B cell (primary cell): Measurements from ENCODE around the gene C17orf67. TPM values are rescaled to one million over a fixed set of nuclear protein-coding genes. Genes with fewer than 3 reads are reported as not detected.

ENCODE experiments used
- ATAC-seq: fragments of 200-7000 bp; cut with Tn5 transposase; one replicate; pipeline ENCODE4 v1.10.0; 2021; ENCODE audit warnings: low read depth, mild to moderate bottlenecking, moderate number of reproducible peaks, moderate library complexity
- CTCF ChIA-PET: fragments of 350-600 bp; sonication (Branson Sonifier 250); formaldehyde crosslinking; loops from one replicate; lab custom pipeline; 2021; ENCODE audit warnings: antibody characterized with exemption, inconsistent platforms; lab: Charles Lee
- POLR2A ChIA-PET: fragments of 350-600 bp; sonication (Branson Sonifier 250); formaldehyde crosslinking; loops from one replicate; lab custom pipeline; 2021; ENCODE audit warnings: antibody characterized with exemption; lab: Charles Lee
- DNase-seq: peaks from one replicate; pipeline ENCODE4 v3.0.0; 2013
- H2AFZ ChIP-seq: 2 replicates; pipeline ENCODE4 v1.6.1; 2012; ENCODE audit warnings: mild to moderate bottlenecking, low read depth, low read length; ENCODE audit not compliant: insufficient read depth, poor library complexity, severe bottlenecking
- H3K27ac ChIP-seq, 2 donors: 1 replicate in 1 of 2; 2 replicates in 1 of 2; pipeline ENCODE4 v1.5.1; 2012 to 2013; ENCODE audit warnings: low read length in 2 of 2, mild to moderate bottlenecking in 2 of 2, moderate library complexity in 1 of 2
- H3K27me3 ChIP-seq, 4 experiments: fragments of 200-600 bp in 1 of 4; sonication (generic) in 1 of 4; replicated peaks in 1 of 4; 1 replicate in 2 of 4; 2 replicates in 2 of 4; pipeline versions ENCODE4 v1.6.1 to v1.7.0; 2013 to 2016; ENCODE audit warnings: low read length in 3 of 4, mild to moderate bottlenecking in 2 of 4, mixed read lengths in 1 of 4, moderate library complexity in 1 of 4; ENCODE audit not compliant: insufficient read depth in 4 of 4, control insufficient read depth in 3 of 4; ENCODE audit errors: control extremely low read depth in 1 of 4
- H3K36me3 ChIP-seq, 2 experiments: replicated peaks in 1 of 2; 1 replicate in 1 of 2; 2 replicates in 1 of 2; pipeline versions ENCODE4 v1.6.1 to v1.7.1; 2013; ENCODE audit warnings: low read length in 1 of 2; ENCODE audit not compliant: insufficient read depth in 2 of 2, control insufficient read depth in 1 of 2; ENCODE audit errors: control extremely low read depth in 1 of 2, extremely low read depth in 1 of 2
- H3K4me1 ChIP-seq, 2 donors: fragments of 200-600 bp in 1 of 2; sonication (generic) in 1 of 2; 1 replicate in 1 of 2; 2 replicates in 1 of 2; pipeline versions ENCODE4 v1.5.1 to v1.6.1; 2013 to 2017; ENCODE audit warnings: low read length in 2 of 2; ENCODE audit not compliant: control insufficient read depth in 2 of 2, insufficient read depth in 2 of 2
- H3K4me2 ChIP-seq: replicated peaks from 2 replicates; pipeline ENCODE3; 2012; ENCODE audit warnings: mild to moderate bottlenecking, low read depth, low read length; ENCODE audit not compliant: poor library complexity, severe bottlenecking
- H3K4me3 ChIP-seq, 5 experiments: fragments of 200-600 bp in 1 of 5; sonication (generic) in 1 of 5; 1 replicate in 3 of 5; 2 replicates in 2 of 5; pipeline versions ENCODE4 v1.5.1 to v1.7.0; 2011 to 2016; ENCODE audit warnings: low read length in 4 of 5, mild to moderate bottlenecking in 4 of 5, low read depth in 2 of 5, control low read depth in 1 of 5, moderate library complexity in 1 of 5; ENCODE audit not compliant: insufficient read depth in 1 of 5; ENCODE audit errors: control extremely low read depth in 1 of 5, extremely low read depth in 1 of 5
- H3K79me2 ChIP-seq: fragments of 200-600 bp; sonication (generic); one replicate; pipeline ENCODE4 v1.6.0; 2016; ENCODE audit warnings: low read length; ENCODE audit not compliant: control insufficient read depth, insufficient read depth
- H3K9ac ChIP-seq: fragments of 200-600 bp; sonication (generic); 2 replicates; pipeline ENCODE4 v1.6.1; 2017; ENCODE audit warnings: mild to moderate bottlenecking, low read length, moderate library complexity
- H3K9me3 ChIP-seq, 3 donors: one replicate each; pipeline versions ENCODE4 v1.6.1 to v1.7.1; 2013; ENCODE audit warnings: low read length in 2 of 3; ENCODE audit not compliant: control insufficient read depth in 2 of 3, insufficient read depth in 1 of 3; ENCODE audit errors: control extremely low read depth in 1 of 3
- H4K20me1 ChIP-seq: 2 replicates; pipeline ENCODE4 v1.6.0; 2012; ENCODE audit warnings: mild to moderate bottlenecking, low read length; ENCODE audit not compliant: insufficient read depth, control insufficient read depth, poor library complexity, severe bottlenecking
- H3K27ac Mint-ChIP-seq: one replicate; pipeline ENCODE4 v1.8.0; 2021; ENCODE audit warnings: mixed read lengths
- H3K27me3 Mint-ChIP-seq: one replicate; pipeline ENCODE4 v1.8.0; 2021; ENCODE audit warnings: mixed read lengths
- H3K4me1 Mint-ChIP-seq: one replicate; pipeline ENCODE4 v1.8.0; 2021; ENCODE audit warnings: mixed read lengths
- H3K4me3 Mint-ChIP-seq: one replicate; pipeline ENCODE4 v1.8.0; 2021; ENCODE audit warnings: mixed read lengths
- H3K9me3 Mint-ChIP-seq: one replicate; pipeline ENCODE4 v1.8.0; 2022; ENCODE audit warnings: mixed read lengths; ENCODE audit not compliant: insufficient read depth
- CTCF ChIP-seq: fragments of 200-600 bp; IDR thresholded peaks from one replicate; pipeline ENCODE4 v1.8.0; 2022; ENCODE audit warnings: antibody characterized with exemption, mild to moderate bottlenecking
- EZH2 ChIP-seq: IDR thresholded peaks from 2 replicates; pipeline ENCODE4 v1.6.1; 2012; ENCODE audit warnings: borderline replicate concordance, low read depth, mild to moderate bottlenecking, moderate library complexity, low read length; ENCODE audit not compliant: insufficient read depth, poor library complexity, severe bottlenecking
- WGBS: methylation state at CpG from one replicate; pipeline ENCODE4 v1.1.5; 2013; ENCODE audit warnings: missing lambda C conversion rate; ENCODE audit not compliant: insufficient coverage; 5-methylcytosine and 5-hydroxymethylcytosine counted together
- intact Hi-C: fragments of 100-400 bp; cut with micrococcal nuclease; formaldehyde crosslinking; loops from one replicate; pipeline ENCODE4 v1.10.0; 2022
- polyA plus RNA-seq: library from polyadenylated mRNA; depleted of rRNA; stranded (reverse); fragments of >200 nt; gene quantifications from 2 replicates; pipeline ENCODE4 v1.2.3, GENCODE V29; 2012
- total RNA-seq, 2 donors: library from RNA; stranded (reverse); fragments of 120-200 nt in 1 of 2; gene quantifications; 1 replicate in 1 of 2; 2 replicates in 1 of 2; pipeline versions ENCODE4 v1.2.3 to v1.2.4, GENCODE V29; 2013 to 2022

Gene C17orf67
- total and polyA plus RNA-seq, 2 donors (not counting 1 experiment from before 2014, with no cell fraction given) = 5.0 to 10.0 TPM

GRCh38 chr17:56772442-56772841 is 61.3 kb downstream of the C17orf67 start:
- no peaks in the 10 kb centered on the region for H3K4me1 Mint-ChIP-seq
- 93% methylated on average over 7 of the region's 8 CpGs for WGBS
- ATAC-seq (no peak), DNase-seq (no peak)
- ChIA-PET CTCF (interaction anchor here (0.6 to 4.1 kb wide), 2 partner anchors 8 to 56 kb away, joined by 4 to 14 read pairs; no protein-coding TSS in a partner anchor), POLR2A (no interaction called here)
- Histone ChIP-seq H3K27ac (no peak overlapping the region), H3K9me3 (peaks cover 0 to 1% (median 0%) of the 10 kb centered on the region in 3 donors), H4K20me1 (no peaks in the 10 kb centered on the region), H2AFZ (no peak overlapping the region), H3K79me2 (no peaks in the 10 kb centered on the region), H3K4me1 (no peaks in the 10 kb centered on the region), H3K27me3 (no peaks in the 10 kb centered on the region), H3K9ac (no peak overlapping the region), H3K4me2 (no peak overlapping the region), H3K36me3 (no peaks in the 10 kb centered on the region), H3K4me3 (no peak overlapping the region)
- no peak overlapping the region for H3K27ac Mint-ChIP-seq
- H3K4me3 Mint-ChIP-seq = no peak overlapping the region
- TF ChIP-seq EZH2 (no peak), CTCF (no peak)
- intact Hi-C loops = no loop called here
- peaks cover 10% of the 10 kb centered on the region for H3K27me3 Mint-ChIP-seq
- H3K9me3 Mint-ChIP-seq = no peaks in the 10 kb centered on the region

GRCh38 chr17:56771975-56772374 is 61.7 kb downstream of the C17orf67 start:
- ChIA-PET POLR2A (no interaction called here), CTCF (interaction anchor here (0.6 to 4.1 kb wide), 2 partner anchors 8 to 55 kb away, joined by 4 to 14 read pairs; no protein-coding TSS in a partner anchor)
- H2AFZ ChIP-seq = no peak overlapping the region
- intact Hi-C loops = no loop called here
- no peaks in the 10 kb centered on the region for H3K27me3 ChIP-seq
- H3K9ac ChIP-seq = no peak overlapping the region
- H3K4me3 Mint-ChIP-seq = no peak overlapping the region
- peaks cover 0 to 1% (median 0%) of the 10 kb centered on the region in 3 donors for H3K9me3 ChIP-seq
- H4K20me1 ChIP-seq = no peaks in the 10 kb centered on the region
- peaks cover 5% of the 10 kb centered on the region for H3K27me3 Mint-ChIP-seq
- H3K4me1 Mint-ChIP-seq = no peaks in the 10 kb centered on the region
- H3K4me1 ChIP-seq = no peaks in the 10 kb centered on the region
- H3K79me2 ChIP-seq = no peaks in the 10 kb centered on the region
- no peak overlapping the region for H3K27ac ChIP-seq
- no peaks in the 10 kb centered on the region for H3K9me3 Mint-ChIP-seq
- H3K27ac Mint-ChIP-seq = no peak overlapping the region
- WGBS = 94% methylated on average over 4 of the region's 4 CpGs
- H3K4me2 ChIP-seq = no peak overlapping the region
- DNase-seq = no peak
- no peaks in the 10 kb centered on the region for H3K36me3 ChIP-seq
- TF ChIP-seq CTCF (no peak), EZH2 (no peak)
- H3K4me3 ChIP-seq = no peak overlapping the region
- ATAC-seq = no peak
